Measurements from ENCODE around the gene OR2AJ1.

OR2AJ1 gene

GRCh38 chr1:247961791-247962190 lies 37.1 kb downstream of the OR2AJ1 start:
- no peak for DNase-seq (ENCODE audit: low spot score)

- no peak for DNase-seq (ENCODE audit: low spot score)
Observed at GRCh38 chr1:247962911-247963588, 38.4 kb downstream of the OR2AJ1 start.

- no peak for DNase-seq (ENCODE audit: low spot score)
Observed at GRCh38 chr1:247964933-247965332, 40.2 kb downstream of the OR2AJ1 start, which contains the start of gene OR2AK2. Gene OR2AK2, plus strand, starts transcription at chr1:247965233. Its CDS starts 144 bp downstream, at chr1:247965377.

GRCh38 chr1:247966532-247967204 lies 42.0 kb downstream of the OR2AJ1 start:
- DNase-seq (ENCODE audit: low spot score), result no peak

Measured in putamen (tissue), 1 donor.